HG03066 (cell line): ENCODE measurements around the gene FZR1.

Experiments
- ATAC-seq: cut with Tn5 transposase; IDR thresholded peaks from one replicate; pipeline ENCODE4 v1.9.1; 2021; ENCODE audit warnings: low read depth; ENCODE audit not compliant: unreplicated experiment

The FZR1 gene

GRCh38 chr19:3539756-3540118 is 33.6 kb downstream of the FZR1 start:
- ATAC-seq: no peak

- ATAC-seq: no peak
Measured at GRCh38 chr19:3543150-3544057, 37.3 kb downstream of the FZR1 start.

GRCh38 chr19:3544058-3544376 is 37.9 kb downstream of the FZR1 start:
- ATAC-seq: no peak

- ATAC-seq: no peak
Measured at GRCh38 chr19:3544742-3545668, 38.9 kb downstream of the FZR1 start.

GRCh38 chr19:3545669-3546034 is 39.5 kb downstream of the FZR1 start:
- no peak for ATAC-seq

- ATAC-seq: no peak
Measured at GRCh38 chr19:3546119-3546518, 40.0 kb downstream of the FZR1 start.

- no peak for ATAC-seq
Measured at GRCh38 chr19:3547301-3547731, 41.2 kb downstream of the FZR1 start.

GRCh38 chr19:3547767-3548282 is 41.7 kb downstream of the FZR1 start:
- no peak for ATAC-seq

- ATAC-seq: no peak
Measured at GRCh38 chr19:3548606-3549005, 42.5 kb downstream of the FZR1 start.

- ATAC-seq: no peak
Measured at GRCh38 chr19:3549816-3550215, 43.7 kb downstream of the FZR1 start.

- no peak for ATAC-seq
Measured at GRCh38 chr19:3550947-3551791, 45.1 kb downstream of the FZR1 start.

GRCh38 chr19:3551792-3552095 is 45.6 kb downstream of the FZR1 start:
- no peak for ATAC-seq

- ATAC-seq: no peak
Measured at GRCh38 chr19:3554254-3555083, 48.4 kb downstream of the FZR1 start.

- ATAC-seq: no peak
Measured at GRCh38 chr19:3555653-3556422, 49.7 kb downstream of the FZR1 start.

- ATAC-seq: no peak
Measured at GRCh38 chr19:3556423-3556977, 50.4 kb downstream of the FZR1 start.

GRCh38 chr19:3556978-3557460 is 50.9 kb downstream of the FZR1 start:
- no peak for ATAC-seq

- ATAC-seq: peak; percentile 76
Measured at GRCh38 chr19:3557461-3558248, 51.5 kb downstream of the FZR1 start, which contains the start of gene MFSD12. Gene MFSD12 (minus strand): TSS chr19:3557586. CDS start chr19:3557403, 183 bp downstream.
